GM12865 (cell line): ENCODE results near the gene DEFB128.

ENCODE experiments used
- DNase-seq: peaks from one replicate; pipeline ENCODE4 v3.0.0; 2010; ENCODE audit warnings: low read depth
- H3K4me3 ChIP-seq: 2 replicates; pipeline ENCODE4 v1.5.1; 2011; ENCODE audit warnings: mild to moderate bottlenecking, low read depth, low read length, control low read depth
- CTCF ChIP-seq: IDR thresholded peaks from 2 replicates; pipeline ENCODE4 v1.5.1; 2011; ENCODE audit warnings: low read length, control low read depth, low read depth, inconsistent platforms; ENCODE audit not compliant: insufficient read depth; ENCODE audit errors: missing control alignments

DEFB128 gene

DNA sequence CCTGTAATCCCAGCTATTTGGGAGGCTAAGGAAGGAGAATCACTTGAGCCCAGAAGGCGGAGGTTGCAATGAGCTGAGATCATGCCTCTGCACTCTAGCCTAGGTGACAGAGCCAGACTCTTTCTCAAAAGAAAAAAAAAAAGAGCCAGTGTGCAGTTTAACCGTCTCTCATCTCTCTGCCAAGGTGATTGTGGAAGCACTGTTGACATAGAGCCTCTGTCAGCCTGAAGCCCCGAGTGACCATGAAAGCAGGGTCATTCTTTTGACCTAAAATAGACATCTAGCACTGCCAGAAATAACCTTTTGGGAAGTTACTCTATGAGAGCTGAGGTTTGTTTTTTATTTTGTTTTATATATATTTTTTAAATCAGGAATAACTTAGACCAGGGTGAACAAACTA is 24.9 kb downstream of the DEFB128 start:
- TF ChIP-seq CTCF, result no peak
- no peak overlapping the region for H3K4me3 ChIP-seq
- DNase-seq, result no peak

DNA sequence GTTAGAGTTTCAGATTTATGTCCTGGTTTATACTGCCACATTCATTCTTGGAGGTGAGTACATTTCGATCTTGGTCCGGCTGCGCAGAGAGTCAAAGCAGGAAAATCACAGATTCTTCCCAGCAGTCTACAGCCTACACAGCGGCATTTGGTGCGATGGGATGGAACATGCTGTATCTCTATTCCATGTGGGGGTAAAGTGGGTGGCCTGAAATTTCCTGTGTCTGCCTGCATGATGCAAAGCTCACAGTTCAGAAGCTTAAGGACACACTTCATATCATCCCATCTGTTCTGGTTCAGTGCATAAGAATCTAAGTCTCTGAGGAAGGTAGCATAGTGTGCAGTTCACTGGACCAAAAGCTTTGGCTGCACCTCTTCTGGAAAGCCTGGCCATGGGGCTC is 32.4 kb downstream of the DEFB128 start, which contains the start of gene DEFB127:
TSS of gene DEFB127 (plus strand) at position 301 of the 400 bp plus-strand sequence. CDS start at position 392, 91 bp downstream.
- DNase-seq, result no peak
- no peak within 1 kb of the TSS for H3K4me3 ChIP-seq
- TF ChIP-seq CTCF, result no peak

DNA sequence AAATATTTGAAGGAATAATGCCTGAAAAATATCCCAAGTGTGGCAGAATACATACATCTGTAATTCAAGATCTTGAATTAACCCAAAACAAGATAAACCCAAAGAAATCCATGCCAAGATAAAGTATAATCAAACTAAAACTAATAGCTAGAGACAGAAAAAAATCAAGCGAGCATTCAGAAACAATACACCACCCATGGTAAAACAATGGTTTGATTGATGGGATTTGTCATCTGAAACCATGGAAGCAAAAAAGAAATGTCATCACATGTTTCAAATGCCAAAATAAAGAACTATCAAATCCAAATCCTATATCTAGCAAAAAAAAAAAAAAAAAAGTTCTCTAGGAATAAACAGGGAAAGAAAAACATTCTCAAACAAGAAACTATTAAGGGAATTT is 37.4 kb downstream of the DEFB128 start:
- TF ChIP-seq CTCF, result no peak
- H3K4me3 ChIP-seq, result no peak overlapping the region
- no peak for DNase-seq

- no peak for DNase-seq
- TF ChIP-seq CTCF, result no peak
- no peak overlapping the region for H3K4me3 ChIP-seq
Observed at GRCh38 chr20:145877-146276, 43.6 kb downstream of the DEFB128 start.

GRCh38 chr20:142290-142689 is 47.2 kb downstream of the DEFB128 start, which contains the start of gene DEFB126:
Gene DEFB126 (plus strand): TSS chr20:142590. CDS start chr20:142629, 39 bp downstream.
- no peak within 1 kb of the TSS for H3K4me3 ChIP-seq
- no peak for TF ChIP-seq CTCF
- no peak for DNase-seq
